ENCODE measurements around the gene DYNLT3.

Gene DYNLT3

DNA sequence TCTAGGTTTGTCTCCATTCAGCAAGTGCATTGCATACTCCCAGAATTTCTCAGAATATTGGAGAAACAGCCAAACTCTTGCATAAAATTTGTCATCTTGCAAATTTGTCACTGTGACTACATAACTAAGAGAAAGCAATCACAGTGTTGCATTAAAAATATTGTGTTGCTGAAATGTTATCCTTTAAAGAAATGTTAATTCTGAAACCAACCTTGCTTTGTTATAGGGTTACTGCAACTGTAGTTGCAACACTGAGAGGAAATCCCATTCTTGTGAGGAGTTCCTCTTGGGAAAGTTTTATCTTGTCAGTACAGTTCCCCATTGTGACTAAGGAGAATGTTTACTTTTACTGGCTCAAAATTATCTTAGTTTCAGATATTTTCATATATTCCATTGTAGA lies 46.7 kb downstream of the DYNLT3 start:
- Histone ChIP-seq H2BK15ac (ENCODE audit: low read depth, poor library complexity, severe bottlenecking) (no peak overlapping the region), H4K91ac (ENCODE audit: low read length) (no peak overlapping the region), H3K27ac (ENCODE audit: low read length, poor library complexity, severe bottlenecking) (no peak overlapping the region), H2AFZ (ENCODE audit: low read depth, low read length) (no peak overlapping the region), H2BK12ac (ENCODE audit: low read length in 2 of 2) (no peak overlapping the region), H3K23ac (ENCODE audit: low read length in 2 of 2) (no peak overlapping the region), H3K4me3 (ENCODE audit: insufficient read depth in 1 of 2, low read depth in 1 of 2, low read length in 2 of 2) (no peak overlapping the region), H3K9ac (ENCODE audit: low read length) (no peak overlapping the region), H3K14ac (ENCODE audit: low read length in 2 of 2) (no peak overlapping the region), H4K8ac (ENCODE audit: low read length) (no peak overlapping the region), H3K27me3 (ENCODE audit: control insufficient read depth in 1 of 2, insufficient read depth in 1 of 2, low read length in 2 of 2) (no peaks in the 10 kb centered on the region), H3K4me2 (ENCODE audit: low read length, poor library complexity, severe bottlenecking) (no peak overlapping the region), H3K4ac (ENCODE audit: low read depth in 1 of 2, low read length in 2 of 2) (no peak overlapping the region), H3K79me1 (replicated peaks; ENCODE audit: low read length, poor library complexity, severe bottlenecking) (no peaks in the 10 kb centered on the region), H3K4me1 (ENCODE audit: control insufficient read depth, insufficient read depth, low read depth, low read length) (peaks cover 1% of the 10 kb centered on the region), H3K36me3 (ENCODE audit: control insufficient read depth in 1 of 2, insufficient read depth in 2 of 2, low read depth in 1 of 2, low read length in 2 of 2) (no peaks in the 10 kb centered on the region), H2AK5ac (ENCODE audit: low read length, severe bottlenecking) (no peak overlapping the region), H3K18ac (ENCODE audit: low read depth in 1 of 2, low read length in 2 of 2) (no peak overlapping the region), H3K9me3 (ENCODE audit: control insufficient read depth, low read length) (no peaks in the 10 kb centered on the region), H2BK5ac (ENCODE audit: low read depth, low read length, poor library complexity, severe bottlenecking) (no peak overlapping the region), H2BK120ac (ENCODE audit: low read depth, low read length) (no peak overlapping the region)
- DNase-seq, result no peak

GRCh38 chrX:37799936-37800335 lies 47.4 kb downstream of the DYNLT3 start:
- no peaks in the 10 kb centered on the region for H3K79me1 ChIP-seq (replicated peaks; ENCODE audit: low read length, poor library complexity, severe bottlenecking)
- H3K36me3 ChIP-seq (ENCODE audit: control insufficient read depth in 1 of 2, insufficient read depth in 2 of 2, low read depth in 1 of 2, low read length in 2 of 2), result no peaks in the 10 kb centered on the region
- no peak overlapping the region for H3K4ac ChIP-seq (ENCODE audit: low read depth in 1 of 2, low read length in 2 of 2)
- H3K27me3 ChIP-seq (ENCODE audit: control insufficient read depth in 1 of 2, insufficient read depth in 1 of 2, low read length in 2 of 2), result no peaks in the 10 kb centered on the region
- H2AFZ ChIP-seq (ENCODE audit: low read depth, low read length), result no peak overlapping the region
- no peak overlapping the region for H3K4me3 ChIP-seq (ENCODE audit: insufficient read depth in 1 of 2, low read depth in 1 of 2, low read length in 2 of 2)
- no peaks in the 10 kb centered on the region for H3K9me3 ChIP-seq (ENCODE audit: control insufficient read depth, low read length)
- no peak overlapping the region for H2BK120ac ChIP-seq (ENCODE audit: low read depth, low read length)
- no peak overlapping the region for H3K18ac ChIP-seq (ENCODE audit: low read depth in 1 of 2, low read length in 2 of 2)
- no peak overlapping the region for H3K27ac ChIP-seq (ENCODE audit: low read length, poor library complexity, severe bottlenecking)
- no peak overlapping the region for H3K23ac ChIP-seq (ENCODE audit: low read length in 2 of 2)
- H2BK12ac ChIP-seq (ENCODE audit: low read length in 2 of 2), result no peak overlapping the region
- DNase-seq, result no peak
- no peak overlapping the region for H4K8ac ChIP-seq (ENCODE audit: low read length)
- no peak overlapping the region for H3K9ac ChIP-seq (ENCODE audit: low read length)
- no CpG with 5 or more reads among the region's 2 CpGs for WGBS
- H2BK5ac ChIP-seq (ENCODE audit: low read depth, low read length, poor library complexity, severe bottlenecking), result no peak overlapping the region
- H3K14ac ChIP-seq (ENCODE audit: low read length in 2 of 2), result no peak overlapping the region
- H2BK15ac ChIP-seq (ENCODE audit: low read depth, poor library complexity, severe bottlenecking), result no peak overlapping the region
- H3K4me2 ChIP-seq (ENCODE audit: low read length, poor library complexity, severe bottlenecking), result no peak overlapping the region
- no peak overlapping the region for H4K91ac ChIP-seq (ENCODE audit: low read length)
- no peak overlapping the region for H2AK5ac ChIP-seq (ENCODE audit: low read length, severe bottlenecking)
- peaks cover 1% of the 10 kb centered on the region for H3K4me1 ChIP-seq (ENCODE audit: control insufficient read depth, insufficient read depth, low read depth, low read length)

GRCh38 chrX:37796805-37797204 lies 50.6 kb downstream of the DYNLT3 start:
- Histone ChIP-seq H3K4ac (ENCODE audit: low read depth in 1 of 2, low read length in 2 of 2) (no peak overlapping the region), H3K14ac (ENCODE audit: low read length in 2 of 2) (no peak overlapping the region), H3K23ac (ENCODE audit: low read length in 2 of 2) (no peak overlapping the region), H2BK12ac (ENCODE audit: low read length in 2 of 2) (no peak overlapping the region), H3K9ac (ENCODE audit: low read length) (no peak overlapping the region), H3K79me1 (replicated peaks; ENCODE audit: low read length, poor library complexity, severe bottlenecking) (no peaks in the 10 kb centered on the region), H3K18ac (ENCODE audit: low read depth in 1 of 2, low read length in 2 of 2) (no peak overlapping the region), H3K27ac (ENCODE audit: low read length, poor library complexity, severe bottlenecking) (no peak overlapping the region), H2BK5ac (ENCODE audit: low read depth, low read length, poor library complexity, severe bottlenecking) (no peak overlapping the region), H4K8ac (ENCODE audit: low read length) (no peak overlapping the region), H3K27me3 (ENCODE audit: control insufficient read depth in 1 of 2, insufficient read depth in 1 of 2, low read length in 2 of 2) (no peaks in the 10 kb centered on the region), H3K36me3 (ENCODE audit: control insufficient read depth in 1 of 2, insufficient read depth in 2 of 2, low read depth in 1 of 2, low read length in 2 of 2) (no peaks in the 10 kb centered on the region), H3K9me3 (ENCODE audit: control insufficient read depth, low read length) (no peaks in the 10 kb centered on the region), H3K4me1 (ENCODE audit: control insufficient read depth, insufficient read depth, low read depth, low read length) (peaks cover 1% of the 10 kb centered on the region), H3K4me2 (ENCODE audit: low read length, poor library complexity, severe bottlenecking) (no peak overlapping the region), H2BK120ac (ENCODE audit: low read depth, low read length) (no peak overlapping the region), H2AFZ (ENCODE audit: low read depth, low read length) (no peak overlapping the region), H2AK5ac (ENCODE audit: low read length, severe bottlenecking) (no peak overlapping the region), H3K4me3 (ENCODE audit: insufficient read depth in 1 of 2, low read depth in 1 of 2, low read length in 2 of 2) (no peak overlapping the region), H4K91ac (ENCODE audit: low read length) (no peak overlapping the region), H2BK15ac (ENCODE audit: low read depth, poor library complexity, severe bottlenecking) (no peak overlapping the region)
- DNase-seq, result no peak

- H3K18ac ChIP-seq (ENCODE audit: low read depth in 1 of 2, low read length in 2 of 2), result no peak overlapping the region
- H3K79me1 ChIP-seq (replicated peaks; ENCODE audit: low read length, poor library complexity, severe bottlenecking), result no peaks in the 10 kb centered on the region
- no peak overlapping the region for H4K8ac ChIP-seq (ENCODE audit: low read length)
Measured at GRCh38 chrX:37796310-37796709, 51.1 kb downstream of the DYNLT3 start.

More at GRCh38 chrX:37796310-37796709, 51.1 kb downstream of the DYNLT3 start:
- no peak overlapping the region for H3K23ac ChIP-seq (ENCODE audit: low read length in 2 of 2)
- H3K9me3 ChIP-seq (ENCODE audit: control insufficient read depth, low read length), result no peaks in the 10 kb centered on the region
- no peaks in the 10 kb centered on the region for H3K36me3 ChIP-seq (ENCODE audit: control insufficient read depth in 1 of 2, insufficient read depth in 2 of 2, low read depth in 1 of 2, low read length in 2 of 2)
- no peaks in the 10 kb centered on the region for H3K27me3 ChIP-seq (ENCODE audit: control insufficient read depth in 1 of 2, insufficient read depth in 1 of 2, low read length in 2 of 2)
- H2AFZ ChIP-seq (ENCODE audit: low read depth, low read length), result no peak overlapping the region
- no peak overlapping the region for H2BK120ac ChIP-seq (ENCODE audit: low read depth, low read length)
- H2AK5ac ChIP-seq (ENCODE audit: low read length, severe bottlenecking), result no peak overlapping the region
- peaks cover 1% of the 10 kb centered on the region for H3K4me1 ChIP-seq (ENCODE audit: control insufficient read depth, insufficient read depth, low read depth, low read length)
- H3K4me3 ChIP-seq (ENCODE audit: insufficient read depth in 1 of 2, low read depth in 1 of 2, low read length in 2 of 2), result no peak overlapping the region
- H3K4me2 ChIP-seq (ENCODE audit: low read length, poor library complexity, severe bottlenecking), result no peak overlapping the region
- no peak overlapping the region for H3K27ac ChIP-seq (ENCODE audit: low read length, poor library complexity, severe bottlenecking)
- H4K91ac ChIP-seq (ENCODE audit: low read length), result no peak overlapping the region
- H3K14ac ChIP-seq (ENCODE audit: low read length in 2 of 2), result no peak overlapping the region
- H2BK12ac ChIP-seq (ENCODE audit: low read length in 2 of 2), result no peak overlapping the region
- no peak overlapping the region for H2BK15ac ChIP-seq (ENCODE audit: low read depth, poor library complexity, severe bottlenecking)
- no peak overlapping the region for H3K4ac ChIP-seq (ENCODE audit: low read depth in 1 of 2, low read length in 2 of 2)
- H3K9ac ChIP-seq (ENCODE audit: low read length), result no peak overlapping the region
- no peak overlapping the region for H2BK5ac ChIP-seq (ENCODE audit: low read depth, low read length, poor library complexity, severe bottlenecking)
- no peak for DNase-seq

Measured in mesenchymal stem cell (in vitro differentiated cells and primary cell).